ENCODE measurements around the gene NR2C2AP.
"Not testable (repeated sequence)": the region's sequence is repeated elsewhere in the genome, so short reads cannot be mapped to it uniquely, and the experiment has no call there.

The NR2C2AP gene, protein sequence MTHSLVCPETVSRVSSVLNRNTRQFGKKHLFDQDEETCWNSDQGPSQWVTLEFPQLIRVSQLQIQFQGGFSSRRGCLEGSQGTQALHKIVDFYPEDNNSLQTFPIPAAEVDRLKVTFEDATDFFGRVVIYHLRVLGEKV

DNA sequence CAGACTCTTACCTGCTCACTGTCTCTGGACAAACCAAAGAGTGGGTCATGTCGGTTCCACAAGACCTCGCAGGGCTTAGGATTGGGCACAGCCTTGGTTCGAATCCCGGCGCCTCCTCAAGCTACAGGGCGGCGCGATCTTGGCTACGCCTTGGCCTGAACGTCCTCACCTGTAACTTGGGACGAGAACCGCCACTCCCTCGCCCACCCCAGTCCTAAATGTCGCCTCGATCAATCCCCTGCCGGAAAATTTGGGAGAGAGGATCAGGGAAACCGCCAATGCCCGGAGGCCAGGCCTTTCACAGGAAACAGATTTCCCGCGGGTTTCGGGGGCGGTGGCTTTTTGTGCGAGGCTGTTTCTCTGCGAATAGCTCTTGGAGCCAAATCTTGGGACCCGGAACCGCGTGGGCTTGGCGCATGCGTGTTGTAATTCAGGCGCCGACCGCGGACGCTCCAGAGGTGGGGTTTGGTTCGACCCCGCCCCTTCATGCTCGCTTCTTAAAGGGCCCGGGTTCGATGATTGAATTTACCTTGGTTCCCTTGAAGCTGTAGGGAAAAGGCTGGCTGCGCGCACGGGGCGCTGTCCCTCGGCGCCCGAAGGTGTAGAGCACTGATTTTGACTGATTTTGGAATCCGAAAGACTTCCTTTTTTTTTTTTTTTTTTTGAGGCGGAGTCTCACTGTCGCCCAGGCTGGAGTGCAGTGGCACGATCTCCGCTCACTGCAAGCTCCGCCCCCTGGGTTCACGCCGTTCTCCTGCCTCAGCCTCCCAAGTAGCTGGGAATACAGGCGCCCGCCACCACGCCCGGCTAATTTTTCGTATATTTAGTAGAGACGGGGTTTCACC is at the start of gene NR2C2AP:
Gene NR2C2AP (minus strand): TSS at position 403 of the 845 bp plus-strand sequence. CDS start 354 bp downstream, at position 49.
- DNase-seq (ENCODE audit: low read depth in 2 of 2, low spot score in 1 of 2) = peak; percentile 83 to 89

DNA sequence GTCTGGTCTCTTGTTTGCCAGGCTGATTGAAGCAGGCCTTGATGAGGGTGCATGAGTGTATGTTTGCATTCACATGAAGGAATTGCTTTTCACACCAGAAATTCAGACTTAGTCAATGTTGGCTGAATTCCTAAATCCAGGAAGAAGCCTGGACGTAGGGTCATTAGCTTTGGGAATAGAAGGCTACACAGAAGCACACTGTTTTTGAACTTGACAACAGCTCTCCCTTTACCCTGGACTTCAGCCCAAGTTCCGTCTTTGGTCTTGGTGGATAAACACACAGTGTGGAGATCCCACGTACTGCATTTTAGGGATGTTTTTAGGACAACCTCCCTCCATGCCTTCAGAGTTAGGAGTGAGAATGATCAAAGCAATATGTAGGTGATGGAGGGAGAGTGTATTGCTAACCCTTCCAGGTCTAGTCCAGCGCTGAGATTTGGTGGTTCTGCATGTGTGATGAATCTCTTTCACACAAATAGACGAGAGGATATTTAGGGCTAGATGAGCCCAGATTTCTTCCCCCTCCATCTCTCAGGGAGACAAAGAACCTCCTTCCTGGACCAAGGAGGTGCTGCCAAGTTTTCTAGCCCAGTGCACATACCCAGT is 47.1 kb upstream of the NR2C2AP start:
- no peak for DNase-seq (ENCODE audit: low read depth in 2 of 2, low spot score in 1 of 2)

DNA sequence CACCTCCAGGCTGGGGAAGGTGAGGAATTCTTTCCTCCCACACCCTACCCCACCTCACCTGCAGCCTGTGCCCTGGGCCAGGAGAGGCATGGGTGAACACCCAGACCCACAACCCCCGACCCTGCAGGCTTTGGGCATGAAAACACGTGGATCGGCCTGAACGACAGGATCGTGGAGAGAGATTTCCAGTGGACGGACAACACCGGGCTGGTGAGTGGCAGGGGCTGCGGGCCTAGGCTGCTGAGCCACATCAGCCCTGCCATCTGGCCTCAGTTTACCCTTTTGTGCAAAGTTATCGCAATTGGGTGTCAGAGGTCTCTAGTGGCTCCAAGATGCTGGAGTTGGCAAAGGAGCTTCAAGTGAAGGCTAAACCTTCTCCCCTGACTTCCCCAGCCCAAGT is 37.3 kb upstream of the NR2C2AP start:
- DNase-seq (ENCODE audit: low read depth in 2 of 2, low spot score in 1 of 2) = no peak

DNA sequence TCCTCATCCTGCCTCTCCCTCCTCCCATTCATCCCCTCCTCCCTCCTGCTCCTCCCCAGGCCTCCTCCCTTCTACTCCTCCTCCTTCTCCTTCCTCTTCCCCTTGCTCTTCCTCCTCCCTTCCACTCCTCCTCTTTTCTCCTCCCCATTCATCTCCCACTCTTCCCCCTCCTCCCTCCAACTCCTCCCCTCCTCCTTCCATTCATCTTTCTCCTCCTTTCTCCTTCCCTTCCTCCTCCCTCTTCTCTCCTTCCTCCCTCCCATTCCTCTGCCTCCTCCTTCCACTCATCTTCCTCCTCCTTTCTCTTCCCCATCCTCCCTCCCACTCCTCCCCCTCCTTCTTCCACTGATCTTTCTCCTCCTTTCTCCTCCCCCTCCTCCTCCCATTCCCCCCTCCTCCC is 36.5 kb upstream of the NR2C2AP start:
- no peak for DNase-seq (ENCODE audit: low read depth in 2 of 2, low spot score in 1 of 2)

DNA sequence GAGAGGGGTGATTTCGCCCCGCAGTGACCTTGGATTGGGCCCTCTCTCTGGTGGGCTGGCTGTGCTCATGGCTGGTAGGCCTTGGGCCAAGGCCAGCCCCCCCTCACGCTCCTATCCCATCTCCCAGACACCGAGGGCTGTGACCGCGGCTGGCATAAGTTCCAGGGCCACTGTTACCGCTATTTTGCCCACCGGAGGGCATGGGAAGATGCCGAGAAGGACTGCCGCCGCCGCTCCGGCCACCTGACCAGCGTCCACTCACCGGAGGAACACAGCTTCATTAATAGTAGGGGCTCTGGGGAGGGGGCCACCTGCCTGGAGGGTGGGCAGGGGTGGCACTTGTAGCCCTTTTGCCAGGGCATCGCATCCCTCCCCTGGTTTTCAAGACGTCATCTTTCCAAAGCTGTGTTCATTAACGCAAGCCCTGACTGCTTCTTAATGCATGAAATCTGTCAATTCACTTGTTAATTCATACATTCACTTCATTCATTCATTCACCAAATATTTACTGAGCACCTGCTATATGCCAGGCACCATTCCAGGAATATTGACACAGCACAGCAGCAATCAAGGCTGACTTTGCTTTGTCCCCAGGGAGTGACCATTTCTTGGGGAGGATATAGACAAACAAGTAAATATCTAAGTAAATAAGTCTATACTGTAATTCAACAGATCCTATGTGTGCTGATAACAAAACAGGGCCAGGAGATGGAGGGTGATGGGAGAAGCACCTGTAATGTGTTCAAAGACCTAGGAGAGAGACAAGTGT is 35.1 kb upstream of the NR2C2AP start:
- DNase-seq (ENCODE audit: low read depth in 2 of 2, low spot score in 1 of 2) = no peak

DNA sequence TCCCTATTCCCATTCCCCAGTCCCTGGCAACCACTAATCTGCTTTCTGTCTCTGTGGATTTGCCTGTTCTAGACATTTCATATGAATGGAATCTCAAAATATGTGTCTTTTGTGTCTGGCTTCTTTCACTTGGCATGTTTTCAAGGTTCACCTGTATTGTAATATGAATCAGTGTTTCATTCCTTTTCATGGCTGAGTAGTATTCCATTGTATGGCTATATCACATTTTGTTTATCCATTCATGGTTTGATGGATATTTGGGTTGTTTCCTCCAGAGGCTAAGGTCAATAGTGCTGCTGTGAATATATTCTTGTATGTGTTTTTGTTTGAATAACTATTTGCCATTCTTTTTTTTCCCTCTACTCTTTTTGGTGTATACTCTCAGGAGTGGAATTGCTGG is 33.0 kb upstream of the NR2C2AP start:
- no peak for DNase-seq (ENCODE audit: low read depth in 2 of 2, low spot score in 1 of 2)

DNA sequence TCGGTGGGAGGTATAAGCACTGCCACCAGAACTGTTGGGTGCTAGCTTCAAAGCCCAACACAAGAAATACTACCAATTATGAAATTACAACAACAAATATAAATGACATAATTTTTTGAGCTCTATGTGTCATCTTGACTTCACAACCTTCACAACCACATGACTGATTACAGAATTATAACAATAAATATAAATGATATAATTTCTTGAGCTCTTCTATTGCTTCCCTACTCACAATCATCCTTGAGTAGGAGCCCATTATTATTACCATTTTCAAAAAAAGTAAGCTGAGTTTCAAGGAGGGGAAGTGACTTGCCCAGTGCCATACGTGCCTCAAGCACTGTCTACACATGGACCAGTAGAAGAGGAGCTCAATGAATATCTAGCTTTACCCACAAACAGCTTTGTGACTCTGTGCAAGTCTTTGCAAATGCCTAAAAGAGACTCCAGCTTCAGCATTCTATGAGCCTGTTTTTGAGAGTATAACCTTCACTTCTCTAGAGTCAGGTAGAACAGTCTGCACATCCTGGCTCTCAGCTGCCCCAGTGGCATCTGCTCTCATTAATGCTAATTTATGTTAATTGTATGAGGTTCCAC is 31.1 kb upstream of the NR2C2AP start:
- DNase-seq (ENCODE audit: low read depth in 2 of 2, low spot score in 1 of 2) = no peak

DNA sequence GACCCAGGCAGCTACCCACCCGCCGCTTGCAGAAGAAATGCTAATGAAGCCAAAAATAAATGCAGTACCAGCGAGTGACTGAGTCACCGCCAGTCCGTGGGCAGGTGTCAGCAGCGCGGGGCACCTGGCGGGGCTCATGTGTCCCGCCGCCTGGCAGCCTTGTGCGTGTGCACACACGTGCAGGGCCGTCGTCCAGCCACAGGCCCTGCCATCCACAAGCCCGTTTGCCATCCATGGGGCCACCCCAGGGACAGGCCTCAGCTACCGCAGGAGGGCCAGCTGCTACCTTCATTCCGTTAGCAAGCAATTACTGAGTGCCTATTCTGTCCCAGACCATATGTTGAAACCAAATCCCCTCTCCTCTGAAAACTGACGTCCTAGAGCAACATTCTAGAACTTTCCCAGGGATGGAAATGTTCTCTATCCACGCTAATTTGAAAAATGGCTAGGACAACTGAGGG is 29.1 kb upstream of the NR2C2AP start:
- DNase-seq (ENCODE audit: low read depth in 2 of 2, low spot score in 1 of 2) = no peak

DNA sequence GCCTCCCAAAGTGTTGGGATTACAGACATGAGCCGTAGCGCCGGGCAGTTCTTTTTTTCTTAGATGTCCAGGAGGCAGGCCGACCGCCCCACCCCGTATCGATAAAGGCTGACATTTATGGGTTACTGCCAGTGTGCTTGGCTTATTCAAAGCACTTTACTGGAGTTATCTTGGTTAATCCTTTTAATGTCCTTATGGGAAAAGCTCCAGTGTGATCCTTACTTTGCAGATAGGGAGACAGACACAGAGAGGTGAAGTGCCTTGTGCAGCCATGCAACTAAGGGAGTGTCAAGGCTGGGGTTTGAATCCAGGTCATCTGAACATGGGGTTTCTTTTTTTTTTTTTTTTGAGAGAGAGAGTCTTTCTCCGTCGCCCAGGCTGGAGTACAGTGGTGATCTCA is 27.8 kb upstream of the NR2C2AP start:
- DNase-seq (ENCODE audit: low read depth in 2 of 2, low spot score in 1 of 2) = no peak

DNA sequence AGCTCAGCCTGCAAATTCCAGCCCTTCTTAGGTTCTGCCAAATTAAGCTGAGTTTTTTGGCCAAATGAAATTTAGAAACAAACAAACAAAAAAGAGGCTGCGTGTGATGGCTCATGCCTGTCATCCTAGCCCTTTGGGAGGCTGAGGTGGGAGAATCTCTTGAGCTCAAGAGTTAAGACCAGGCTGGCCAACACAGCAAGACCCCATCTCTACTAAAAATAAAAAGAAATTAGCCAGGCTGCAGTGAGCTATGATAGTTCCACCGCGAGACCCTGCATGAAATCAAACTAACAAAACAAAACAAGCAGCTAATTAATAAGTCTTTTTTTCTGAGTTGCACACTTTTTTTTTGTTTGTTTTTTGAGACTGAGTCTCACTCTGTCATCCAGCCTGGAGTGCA is 26.5 kb upstream of the NR2C2AP start:
- DNase-seq (ENCODE audit: low read depth in 2 of 2, low spot score in 1 of 2) = no peak

DNA sequence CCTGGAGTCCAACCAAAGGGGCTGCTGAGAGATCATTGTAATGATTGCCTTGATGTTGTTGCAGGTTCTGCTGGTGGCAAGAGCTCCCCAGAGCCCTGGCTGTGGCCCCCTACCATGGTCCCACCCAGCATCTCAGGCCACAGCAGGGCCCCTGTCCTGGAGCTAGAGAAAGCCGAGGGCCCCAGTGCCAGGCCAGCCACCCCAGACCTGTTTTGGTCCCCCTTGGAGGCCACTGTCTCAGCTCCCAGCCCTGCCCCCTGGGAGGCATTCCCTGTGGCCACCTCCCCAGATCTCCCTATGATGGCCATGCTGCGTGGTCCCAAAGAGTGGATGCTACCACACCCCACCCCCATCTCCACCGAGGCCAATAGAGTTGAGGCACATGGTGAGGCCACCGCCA is 24.0 kb upstream of the NR2C2AP start:
- no peak for DNase-seq (ENCODE audit: low read depth in 2 of 2, low spot score in 1 of 2)

DNA sequence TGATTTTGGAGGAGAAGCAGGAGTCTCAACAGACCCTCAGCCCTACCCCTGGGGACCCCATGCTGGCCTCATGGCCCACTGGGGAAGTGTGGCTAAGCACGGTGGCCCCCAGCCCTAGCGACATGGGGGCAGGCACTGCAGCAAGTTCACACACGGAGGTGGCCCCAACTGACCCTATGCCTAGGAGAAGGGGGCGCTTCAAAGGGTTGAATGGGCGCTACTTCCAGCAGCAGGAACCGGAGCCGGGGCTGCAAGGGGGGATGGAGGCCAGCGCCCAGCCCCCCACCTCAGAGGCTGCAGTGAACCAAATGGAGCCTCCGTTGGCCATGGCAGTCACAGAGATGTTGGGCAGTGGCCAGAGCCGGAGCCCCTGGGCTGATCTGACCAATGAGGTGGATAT is 23.4 kb upstream of the NR2C2AP start:
- DNase-seq (ENCODE audit: low read depth in 2 of 2, low spot score in 1 of 2) = no peak

DNA sequence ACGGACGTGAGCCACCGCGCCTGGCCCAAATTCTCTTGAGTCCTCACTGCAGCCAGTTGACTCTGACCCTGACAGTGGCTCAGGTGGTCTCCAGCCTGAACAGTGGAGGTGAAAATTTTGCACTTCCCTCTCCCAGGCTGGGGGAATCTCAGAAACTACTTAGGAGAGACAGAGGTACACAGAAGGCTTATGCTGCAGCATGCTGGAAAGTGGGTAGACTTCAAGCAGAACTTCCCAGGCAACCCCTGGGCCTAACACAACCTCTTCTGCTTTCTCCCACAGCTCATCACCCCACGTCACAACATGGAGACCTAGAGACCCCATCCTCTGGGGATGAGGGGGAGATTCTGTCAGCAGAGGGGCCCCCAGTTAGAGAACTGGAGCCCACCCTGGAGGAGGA is 23.0 kb upstream of the NR2C2AP start:
- no peak for DNase-seq (ENCODE audit: low read depth in 2 of 2, low spot score in 1 of 2)

DNA sequence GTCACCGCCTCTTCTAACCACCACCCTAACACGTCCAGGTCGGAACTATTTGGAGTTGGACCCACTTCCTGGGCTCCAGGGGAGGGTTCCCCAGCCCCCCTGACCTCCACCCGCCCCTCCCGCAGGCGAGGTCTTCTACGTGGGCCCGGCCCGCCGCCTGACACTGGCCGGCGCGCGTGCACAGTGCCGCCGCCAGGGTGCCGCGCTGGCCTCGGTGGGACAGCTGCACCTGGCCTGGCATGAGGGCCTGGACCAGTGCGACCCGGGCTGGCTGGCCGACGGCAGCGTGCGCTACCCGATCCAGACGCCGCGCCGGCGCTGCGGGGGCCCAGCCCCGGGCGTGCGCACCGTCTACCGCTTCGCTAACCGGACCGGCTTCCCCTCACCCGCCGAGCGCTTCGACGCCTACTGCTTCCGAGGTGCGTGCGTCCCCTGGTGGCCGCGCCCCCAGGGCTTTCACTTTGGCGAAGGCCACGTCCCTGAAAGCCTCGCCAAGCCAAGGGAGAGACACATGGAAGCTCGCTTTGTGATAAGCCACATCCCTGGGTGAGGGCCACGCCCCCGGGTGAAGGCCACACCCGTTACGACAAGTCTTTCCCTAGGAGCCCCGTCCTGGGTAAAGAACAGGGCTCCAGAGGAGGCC is 21.8 kb upstream of the NR2C2AP start:
- DNase-seq (ENCODE audit: low read depth in 2 of 2, low spot score in 1 of 2) = peak; percentile 33 to 50

DNA sequence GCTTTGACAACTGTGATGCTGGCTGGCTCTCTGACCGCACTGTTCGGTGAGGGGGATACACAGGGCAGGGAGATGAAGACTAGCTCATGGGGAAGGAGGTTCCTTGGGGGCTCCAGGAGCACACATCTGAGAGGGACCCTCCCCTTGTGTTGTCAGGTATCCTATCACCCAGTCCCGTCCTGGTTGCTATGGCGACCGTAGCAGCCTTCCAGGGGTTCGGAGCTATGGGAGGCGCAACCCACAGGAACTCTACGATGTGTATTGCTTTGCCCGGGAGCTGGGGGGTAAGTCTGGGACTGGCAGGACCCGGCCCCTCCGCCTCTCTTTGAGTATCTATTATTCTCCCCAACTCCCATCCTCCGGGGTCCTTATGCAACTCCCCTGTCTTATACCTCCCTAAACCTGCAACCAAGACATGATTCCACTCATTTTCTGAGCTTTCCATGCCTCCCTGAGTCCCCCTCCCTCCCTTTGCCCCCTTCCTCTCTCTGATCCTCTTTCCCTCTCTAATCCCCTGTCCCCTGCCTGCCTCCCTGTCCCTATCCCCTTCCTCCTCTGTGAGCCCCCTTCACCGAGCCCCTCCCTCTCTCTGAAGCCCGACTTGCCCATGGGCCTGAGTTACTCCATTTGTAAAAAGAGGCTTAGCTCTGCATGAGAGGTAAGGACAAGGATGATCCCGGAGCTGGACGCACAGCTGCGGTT is 21.1 kb upstream of the NR2C2AP start:
- no peak for DNase-seq (ENCODE audit: low read depth in 2 of 2, low spot score in 1 of 2)

DNA sequence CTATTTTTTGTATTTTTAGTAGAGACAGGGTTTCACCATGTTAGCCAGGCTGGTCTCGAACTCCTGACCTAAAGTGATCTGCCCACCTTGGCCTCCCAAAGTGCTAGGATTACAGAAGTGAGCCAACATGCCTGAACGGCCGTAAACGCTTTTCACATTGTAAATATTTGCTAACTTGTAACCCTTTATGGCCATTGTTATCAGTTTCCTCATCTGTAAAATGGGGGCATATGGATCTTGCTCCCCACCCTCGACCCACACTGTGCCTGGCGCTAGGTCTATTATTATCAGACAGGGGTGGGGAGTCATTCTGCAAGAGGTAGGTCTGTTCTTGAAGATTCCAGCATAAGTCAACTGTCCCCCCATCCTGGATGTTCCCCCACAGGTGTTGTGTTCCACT is 20.4 kb upstream of the NR2C2AP start:
- no peak for DNase-seq (ENCODE audit: low read depth in 2 of 2, low spot score in 1 of 2)

DNA sequence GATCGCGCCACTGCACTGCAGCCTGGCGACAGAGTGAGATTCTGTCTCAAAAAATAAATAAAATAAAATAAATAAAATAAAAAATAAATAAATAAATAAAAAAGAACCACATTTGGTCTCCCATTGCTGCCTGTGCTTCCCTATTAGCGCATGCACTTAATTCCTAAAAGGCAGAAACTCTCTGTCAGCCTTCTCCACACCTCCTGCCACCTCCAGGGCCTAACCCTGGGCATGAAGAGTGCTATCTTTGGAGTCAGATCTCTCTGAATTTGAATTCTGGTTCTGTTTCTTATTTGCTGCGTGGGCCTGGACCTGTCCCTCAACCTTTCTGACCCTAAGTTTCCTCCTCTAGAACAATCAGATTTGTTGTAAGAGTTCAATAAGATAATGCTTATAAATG is 19.8 kb upstream of the NR2C2AP start:
- DNase-seq (ENCODE audit: low read depth in 2 of 2, low spot score in 1 of 2) = no peak

DNA sequence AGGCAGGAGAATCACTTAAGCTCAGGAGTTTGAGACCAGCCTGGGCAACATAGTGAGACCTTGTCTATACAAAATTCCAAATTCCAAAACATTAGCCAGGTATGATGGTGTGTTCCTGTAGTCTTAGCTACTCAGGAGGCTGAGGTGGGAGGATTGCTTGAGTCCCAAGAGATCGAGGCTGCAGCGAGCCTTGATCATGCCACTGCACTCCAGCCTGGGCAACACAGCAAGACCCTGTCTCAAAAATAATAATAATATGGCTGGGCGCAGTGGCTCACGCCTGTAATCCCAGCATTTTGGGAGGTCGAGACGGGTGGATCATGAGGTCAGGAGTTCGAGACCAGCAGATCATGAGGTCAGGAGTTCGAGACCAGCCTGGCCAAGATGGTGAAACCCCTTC is 17.8 kb upstream of the NR2C2AP start:
- not testable (repeated sequence) for DNase-seq (ENCODE audit: low read depth in 2 of 2, low spot score in 1 of 2)

DNA sequence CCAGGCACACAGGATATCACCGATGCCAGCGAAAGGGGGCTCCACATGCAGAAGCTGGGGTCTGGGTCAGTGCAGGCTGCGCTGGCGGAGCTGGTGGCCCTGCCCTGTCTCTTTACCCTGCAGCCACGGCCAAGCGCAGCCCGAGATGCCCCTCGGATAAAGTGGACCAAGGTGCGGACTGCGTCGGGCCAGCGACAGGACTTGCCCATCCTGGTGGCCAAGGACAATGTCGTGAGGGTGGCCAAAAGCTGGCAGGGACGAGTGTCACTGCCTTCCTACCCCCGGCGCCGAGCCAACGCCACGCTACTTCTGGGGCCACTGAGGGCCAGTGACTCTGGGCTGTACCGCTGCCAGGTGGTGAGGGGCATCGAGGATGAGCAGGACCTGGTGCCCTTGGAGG is 15.7 kb upstream of the NR2C2AP start:
- no peak for DNase-seq (ENCODE audit: low read depth in 2 of 2, low spot score in 1 of 2)

DNA sequence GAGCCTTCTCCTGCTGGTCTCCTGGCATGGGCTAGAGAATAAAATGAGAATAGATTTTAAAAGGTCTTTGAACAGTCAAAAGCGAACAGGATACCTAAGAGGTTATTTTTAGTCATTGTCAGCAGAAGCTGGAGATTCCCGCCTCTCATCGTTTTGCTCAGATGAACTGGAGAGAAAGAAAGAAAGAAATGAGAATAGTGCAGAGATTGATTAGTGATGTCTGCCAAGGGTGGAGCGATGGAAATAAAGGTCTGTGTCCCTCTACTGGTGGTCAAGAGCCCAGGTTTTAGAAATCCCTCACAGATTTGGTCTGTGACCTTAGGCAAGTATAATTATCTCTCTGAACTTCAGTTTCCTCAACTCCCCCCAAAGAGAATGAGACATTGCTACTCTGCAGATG is 13.9 kb upstream of the NR2C2AP start:
- DNase-seq (ENCODE audit: low read depth in 2 of 2, low spot score in 1 of 2) = no peak

Measured in stimulated activated CD8-positive, alpha-beta memory T cell treated with anti-CD3 and anti-CD28 coated beads, Interleukin-4, amount 100 ng/mL, for 4 hours (primary cell).